HEK293 (cell line): ENCODE measurements around the gene COL8A1.

Experiments used
- CTCF ChIP-seq: fragments of 450-650 bp; formaldehyde crosslinking; IDR thresholded peaks from 2 replicates; pipeline ENCODE4 v1.5.1; 2016; ENCODE audit warnings: missing biosample characterization, missing genetic modification characterization
- ZBTB26 ChIP-seq: fragments of 450-650 bp; formaldehyde crosslinking; optimal IDR thresholded peaks from 2 replicates; pipeline ENCODE3; 2016; ENCODE audit warnings: missing biosample characterization, mild to moderate bottlenecking, missing genetic modification characterization
- ZNF37A ChIP-seq: fragments of 450-650 bp; IDR thresholded peaks from 2 replicates; pipeline ENCODE4 v1.5.1; 2018; ENCODE audit warnings: missing biosample characterization, missing genetic modification characterization
- ZNF514 ChIP-seq: fragments of 450-650 bp; formaldehyde crosslinking; IDR thresholded peaks from 2 replicates; pipeline ENCODE4 v1.5.1; 2016; ENCODE audit warnings: missing biosample characterization, missing genetic modification characterization
- ZNF610 ChIP-seq: fragments of 450-650 bp; formaldehyde crosslinking; IDR thresholded peaks from 2 replicates; pipeline ENCODE4 v1.5.1; 2016; ENCODE audit warnings: missing biosample characterization, missing genetic modification characterization, borderline replicate concordance
- ZNF830 ChIP-seq: fragments of 450-650 bp; IDR thresholded peaks from 2 replicates; pipeline ENCODE4 v1.5.0; 2018; ENCODE audit warnings: missing biosample characterization, missing genetic modification characterization, low read depth, mild to moderate bottlenecking, moderate library complexity

- TF ChIP-seq ZNF610 (tag by site-specific recombination), result no peak
- TF ChIP-seq CTCF (tag by site-specific recombination), result no peak
- no peak for TF ChIP-seq ZNF514 (tag by site-specific recombination)
- TF ChIP-seq ZNF830, result no peak
- no peak for TF ChIP-seq ZNF37A (tag by site-specific recombination)
- no peak for TF ChIP-seq ZBTB26 (tag by site-specific recombination)
Observed at GRCh38 chr3:99678023-99678422, 39.6 kb downstream of the COL8A1 start.
